Osteocyte (in vitro differentiated cells): ENCODE results near the gene NPR2. TPM values are rescaled to one million over a fixed set of nuclear protein-coding genes. Genes with fewer than 3 reads are reported as not detected.

Experiments used
- DNase-seq: peaks from one replicate; pipeline ENCODE4 v3.0.0; 2021; ENCODE audit warnings: mixed read lengths; ENCODE audit not compliant: unreplicated experiment; ENCODE audit errors: extremely low spot score
- H3K27ac Mint-ChIP-seq: one replicate; pipeline ENCODE4 v1.8.0; 2021; ENCODE audit warnings: mild to moderate bottlenecking, mixed read lengths; ENCODE audit not compliant: unreplicated experiment
- H3K27me3 Mint-ChIP-seq: one replicate; pipeline ENCODE4 v1.8.0; 2021; ENCODE audit warnings: mixed read lengths; ENCODE audit not compliant: unreplicated experiment
- H3K36me3 Mint-ChIP-seq: one replicate; pipeline ENCODE4 v1.8.0; 2021; ENCODE audit warnings: mixed read lengths; ENCODE audit not compliant: unreplicated experiment
- H3K4me1 Mint-ChIP-seq: one replicate; pipeline ENCODE4 v1.8.0; 2021; ENCODE audit warnings: mixed read lengths; ENCODE audit not compliant: unreplicated experiment
- H3K4me3 Mint-ChIP-seq: one replicate; pipeline ENCODE4 v1.8.0; 2021; ENCODE audit warnings: mild to moderate bottlenecking, moderate library complexity, mixed read lengths; ENCODE audit not compliant: unreplicated experiment
- H3K9me3 Mint-ChIP-seq: one replicate; pipeline ENCODE4 v1.8.0; 2021; ENCODE audit warnings: mixed read lengths; ENCODE audit not compliant: unreplicated experiment
- CTCF ChIP-seq: fragments of 200-600 bp; sonication (generic); IDR thresholded peaks from 2 replicates; pipeline ENCODE4 v1.5.0; 2021; ENCODE audit warnings: antibody characterized with exemption, mild to moderate bottlenecking, moderate library complexity
- total RNA-seq: library from RNA; stranded (reverse); gene quantifications from 2 replicates; pipeline ENCODE4 v1.2.1, GENCODE V29; 2021

The NPR2 gene
- total RNA-seq, 1 donor from 2014 or later, result 28.1 TPM

GRCh38 chr9:35834260-35835215 lies 43.1 kb downstream of the NPR2 start:
- no peaks in the 10 kb centered on the region for H3K27me3 Mint-ChIP-seq
- peaks cover 22% of the 10 kb centered on the region for H3K4me1 Mint-ChIP-seq
- no peak overlapping the region for H3K27ac Mint-ChIP-seq
- no peaks in the 10 kb centered on the region for H3K9me3 Mint-ChIP-seq
- DNase-seq, result no peak
- peaks cover 6% of the 10 kb centered on the region for H3K36me3 Mint-ChIP-seq
- TF ChIP-seq CTCF, result no peak
- no peak overlapping the region for H3K4me3 Mint-ChIP-seq

GRCh38 chr9:35835216-35835632 lies 43.8 kb downstream of the NPR2 start:
- Mint-ChIP-seq H3K27me3 (no peaks in the 10 kb centered on the region), H3K4me3 (no peak overlapping the region), H3K9me3 (no peaks in the 10 kb centered on the region), H3K4me1 (peaks cover 15% of the 10 kb centered on the region), H3K36me3 (peaks cover 8% of the 10 kb centered on the region), H3K27ac (no peak overlapping the region)
- peak; percentile 27 for TF ChIP-seq CTCF
- no peak for DNase-seq

- peaks cover 11% of the 10 kb centered on the region for H3K4me1 Mint-ChIP-seq
- no peaks in the 10 kb centered on the region for H3K27me3 Mint-ChIP-seq
- no peak overlapping the region for H3K27ac Mint-ChIP-seq
- DNase-seq, result no peak
- no peak for TF ChIP-seq CTCF
- no peaks in the 10 kb centered on the region for H3K9me3 Mint-ChIP-seq
- H3K36me3 Mint-ChIP-seq, result peaks cover 8% of the 10 kb centered on the region
- H3K4me3 Mint-ChIP-seq, result no peak overlapping the region
These were observed 44.4 kb downstream of the NPR2 start for GRCh38 chr9:35835766-35836165.

GRCh38 chr9:35836595-35836994 lies 45.2 kb downstream of the NPR2 start:
- H3K4me1 Mint-ChIP-seq, result peaks cover 9% of the 10 kb centered on the region
- no peak for TF ChIP-seq CTCF
- no peaks in the 10 kb centered on the region for H3K27me3 Mint-ChIP-seq
- peaks cover 8% of the 10 kb centered on the region for H3K36me3 Mint-ChIP-seq
- no peak overlapping the region for H3K27ac Mint-ChIP-seq
- no peaks in the 10 kb centered on the region for H3K9me3 Mint-ChIP-seq
- no peak overlapping the region for H3K4me3 Mint-ChIP-seq
- DNase-seq, result no peak

- no peak for TF ChIP-seq CTCF
- peaks cover 10% of the 10 kb centered on the region for H3K36me3 Mint-ChIP-seq
- H3K4me1 Mint-ChIP-seq, result peaks cover 9% of the 10 kb centered on the region
- DNase-seq, result no peak
- no peaks in the 10 kb centered on the region for H3K27me3 Mint-ChIP-seq
- no peak overlapping the region for H3K4me3 Mint-ChIP-seq
- no peak overlapping the region for H3K27ac Mint-ChIP-seq
- H3K9me3 Mint-ChIP-seq, result no peaks in the 10 kb centered on the region
These were observed 48.5 kb downstream of the NPR2 start for GRCh38 chr9:35839926-35840325.
